Naive thymus-derived CD8-positive, alpha-beta T cell (primary cell): Measurements from ENCODE around the gene SPHK1. TPM values are rescaled to one million over a fixed set of nuclear protein-coding genes. Genes with fewer than 3 reads are reported as not detected.

Source experiments
- ATAC-seq, 2 donors: fragments of 150-1000 bp; cut with Tn5 transposase in 1 of 2; sonication (Bioruptor Pico), chemical (Tn5 transposase) in 1 of 2; 1 replicate in 1 of 2; 2 replicates in 1 of 2; pipeline ENCODE4 v1.10.0; 2021; ENCODE audit warnings: mild to moderate bottlenecking in 2 of 2, moderate library complexity in 2 of 2
- POLR2A ChIA-PET: fragments of 350-600 bp; sonication (Branson Sonifier 250); formaldehyde crosslinking; loops from one replicate; lab custom pipeline; 2021; ENCODE audit warnings: antibody characterized with exemption; lab: Charles Lee
- DNase-seq, 10 donors: peaks; one replicate each; pipeline versions ENCODE4 v3.0.0 to v3.0.0-alpha.2; 2020 to 2022
- H3K27ac Mint-ChIP-seq, 10 donors: one replicate each; pipeline ENCODE4 v1.8.0; 2020 to 2022; ENCODE audit warnings: mild to moderate bottlenecking in 10 of 10, mixed read lengths in 10 of 10, moderate library complexity in 4 of 10, inconsistent platforms in 1 of 10
- H3K27me3 Mint-ChIP-seq, 5 donors: one replicate each; pipeline ENCODE4 v1.8.0; 2021 to 2022; ENCODE audit warnings: mixed read lengths in 5 of 5
- H3K36me3 Mint-ChIP-seq, 3 donors: one replicate each; pipeline ENCODE4 v1.8.0; 2020 to 2022; ENCODE audit warnings: mixed read lengths in 3 of 3, mild to moderate bottlenecking in 2 of 3, inconsistent platforms in 1 of 3
- H3K4me1 Mint-ChIP-seq, 4 donors: one replicate each; pipeline ENCODE4 v1.8.0; 2021 to 2022; ENCODE audit warnings: mixed read lengths in 4 of 4
- H3K4me3 Mint-ChIP-seq, 10 donors: one replicate each; pipeline ENCODE4 v1.8.0; 2020 to 2022; ENCODE audit warnings: mild to moderate bottlenecking in 10 of 10, mixed read lengths in 10 of 10, moderate library complexity in 6 of 10, inconsistent platforms in 1 of 10
- H3K9me3 Mint-ChIP-seq, 9 donors: one replicate each; pipeline ENCODE4 v1.8.0; 2020 to 2022; ENCODE audit warnings: mixed read lengths in 9 of 9, mild to moderate bottlenecking in 3 of 9, inconsistent platforms in 1 of 9, moderate library complexity in 1 of 9
- polyA plus RNA-seq, 3 donors: library from polyadenylated mRNA; unstranded; fragments of 300-500 nt; fragmentation: Illumina TruSeq; gene quantifications; one replicate each; pipeline ENCODE4 v1.2.3, GENCODE V29; 2021
- total RNA-seq, 8 experiments: library from RNA in 2 of 8; stranded (reverse) in 2 of 8; gene quantifications; one replicate each; pipeline ENCODE4 v1.2.3 and lab custom pipeline; 2021 to 2026

The SPHK1 gene
- total and polyA plus RNA-seq, 5 experiments from 2014 or later = 0.31 to 0.91 (median 0.61) TPM; not detected in 1

GRCh38 chr17:76419576-76420260 is 35.3 kb downstream of the SPHK1 start:
- Mint-ChIP-seq H3K27ac (peak overlapping the region in 4 of 10 donors; percentile 48 to 67 (median 61)), H3K27me3 (no peaks in the 10 kb centered on the region), H3K36me3 (peaks cover 0 to 12% (median 0%) of the 10 kb centered on the region in 3 donors), H3K9me3 (no peaks in the 10 kb centered on the region), H3K4me1 (peaks cover 20 to 51% (median 30%) of the 10 kb centered on the region in 4 donors), H3K4me3 (no peak overlapping the region)
- no peak for DNase-seq
- no peak for ATAC-seq
- POLR2A ChIA-PET = no interaction called here

- DNase-seq (no peak), ATAC-seq (no peak)
- Mint-ChIP-seq H3K4me1 (peaks cover 20 to 55% (median 32%) of the 10 kb centered on the region in 4 donors), H3K4me3 (no peak overlapping the region), H3K27me3 (no peaks in the 10 kb centered on the region), H3K9me3 (no peaks in the 10 kb centered on the region), H3K27ac (peak overlapping the region in 6 of 10 donors; percentile 43 to 83 (median 57)), H3K36me3 (peaks cover 0 to 12% (median 0%) of the 10 kb centered on the region in 3 donors)
- POLR2A ChIA-PET = no interaction called here
Observed at GRCh38 chr17:76420356-76421043, 36.1 kb downstream of the SPHK1 start.

GRCh38 chr17:76421044-76421407 is 36.6 kb downstream of the SPHK1 start:
- DNase-seq (no peak), ATAC-seq (no peak)
- Mint-ChIP-seq H3K9me3 (no peaks in the 10 kb centered on the region), H3K4me3 (peak overlapping the region in 1 of 10 donors; percentile 54), H3K27me3 (no peaks in the 10 kb centered on the region), H3K36me3 (peaks cover 0 to 12% (median 0%) of the 10 kb centered on the region in 3 donors), H3K4me1 (peaks cover 20 to 58% (median 35%) of the 10 kb centered on the region in 4 donors), H3K27ac (peak overlapping the region in 4 of 10 donors; percentile 43 to 83 (median 57))
- POLR2A ChIA-PET = no interaction called here

GRCh38 chr17:76422406-76422805 is 38.0 kb downstream of the SPHK1 start:
- Mint-ChIP-seq H3K4me3 (no peak overlapping the region), H3K4me1 (peaks cover 24 to 66% (median 37%) of the 10 kb centered on the region in 4 donors)

GRCh38 chr17:76422860-76423259 is 38.5 kb downstream of the SPHK1 start:
- no peak for DNase-seq
- H3K4me3 Mint-ChIP-seq = peak overlapping the region in 1 of 10 donors; percentile 34
- no peaks in the 10 kb centered on the region for H3K9me3 Mint-ChIP-seq
- POLR2A ChIA-PET = interaction anchor here (0.6 kb wide), 1 partner anchor 284 kb away, joined by 6 read pairs; no protein-coding TSS in a partner anchor
- no peaks in the 10 kb centered on the region for H3K27me3 Mint-ChIP-seq
- peaks cover 0 to 4% (median 0%) of the 10 kb centered on the region in 3 donors for H3K36me3 Mint-ChIP-seq
- ATAC-seq = no peak
- H3K4me1 Mint-ChIP-seq = peaks cover 20 to 66% (median 33%) of the 10 kb centered on the region in 4 donors
- H3K27ac Mint-ChIP-seq = peak overlapping the region in 4 of 10 donors; percentile 57 to 84 (median 79)

More at GRCh38 chr17:76422406-76422805, 38.0 kb downstream of the SPHK1 start:
- H3K9me3 Mint-ChIP-seq = no peaks in the 10 kb centered on the region
- POLR2A ChIA-PET = no interaction called here
- no peaks in the 10 kb centered on the region for H3K27me3 Mint-ChIP-seq
- no peak for ATAC-seq
- peak overlapping the region in 5 of 10 donors; percentile 57 to 84 (median 74) for H3K27ac Mint-ChIP-seq
- no peak for DNase-seq
- H3K36me3 Mint-ChIP-seq = peaks cover 0 to 8% (median 0%) of the 10 kb centered on the region in 3 donors

GRCh38 chr17:76426853-76427252 is 42.4 kb downstream of the SPHK1 start:
- H3K4me3 Mint-ChIP-seq = no peak overlapping the region
- H3K27me3 Mint-ChIP-seq = no peaks in the 10 kb centered on the region
- no peak for DNase-seq
- peaks cover 0 to 13% (median 4%) of the 10 kb centered on the region in 3 donors for H3K36me3 Mint-ChIP-seq
- no peak for ATAC-seq
- no peaks in the 10 kb centered on the region for H3K9me3 Mint-ChIP-seq
- peaks cover 17 to 57% (median 26%) of the 10 kb centered on the region in 4 donors for H3K4me1 Mint-ChIP-seq
- H3K27ac Mint-ChIP-seq = peak overlapping the region in 2 of 10 donors; percentile 8 to 71
- POLR2A ChIA-PET = interaction anchor here (0.6 to 0.7 kb wide), 2 partner anchors 17 to 27 kb away, joined by 3 read pairs; no protein-coding TSS in a partner anchor

- no peaks in the 10 kb centered on the region for H3K9me3 Mint-ChIP-seq
- POLR2A ChIA-PET = interaction anchor here (0.6 kb wide), 2 partner anchors 16 to 436 kb away, joined by 3 to 4 read pairs; no protein-coding TSS in a partner anchor
- H3K27ac Mint-ChIP-seq = peak overlapping the region in 4 of 10 donors; percentile 8 to 71 (median 52)
- peak overlapping the region in 1 of 10 donors; percentile 5 for H3K4me3 Mint-ChIP-seq
- H3K36me3 Mint-ChIP-seq = peaks cover 0 to 13% (median 4%) of the 10 kb centered on the region in 3 donors
- peaks cover 18 to 57% (median 28%) of the 10 kb centered on the region in 4 donors for H3K4me1 Mint-ChIP-seq
- no peaks in the 10 kb centered on the region for H3K27me3 Mint-ChIP-seq
- ATAC-seq = no peak
- no peak for DNase-seq
Observed at GRCh38 chr17:76427501-76428231, 43.3 kb downstream of the SPHK1 start.

GRCh38 chr17:76428511-76428910 is 44.1 kb downstream of the SPHK1 start:
- no peak for ATAC-seq
- DNase-seq = no peak
- peak overlapping the region in 4 of 10 donors; percentile 20 to 71 (median 51) for H3K27ac Mint-ChIP-seq
- peaks cover 13 to 60% (median 24%) of the 10 kb centered on the region in 4 donors for H3K4me1 Mint-ChIP-seq
- H3K4me3 Mint-ChIP-seq = no peak overlapping the region
- no peaks in the 10 kb centered on the region for H3K9me3 Mint-ChIP-seq
- POLR2A ChIA-PET = no interaction called here
- H3K36me3 Mint-ChIP-seq = peaks cover 0 to 9% (median 4%) of the 10 kb centered on the region in 3 donors
- no peaks in the 10 kb centered on the region for H3K27me3 Mint-ChIP-seq

GRCh38 chr17:76431509-76431908 is 47.1 kb downstream of the SPHK1 start:
- no peak overlapping the region for H3K27ac Mint-ChIP-seq
- POLR2A ChIA-PET = interaction anchor here (0.8 kb wide), 1 partner anchor 19 kb away, joined by 3 read pairs; no protein-coding TSS in a partner anchor
- peaks cover 19 to 68% (median 25%) of the 10 kb centered on the region in 4 donors for H3K4me1 Mint-ChIP-seq
- DNase-seq = no peak
- peaks cover 0 to 16% (median 6%) of the 10 kb centered on the region in 3 donors for H3K36me3 Mint-ChIP-seq
- no peak for ATAC-seq
- no peaks in the 10 kb centered on the region for H3K9me3 Mint-ChIP-seq
- no peaks in the 10 kb centered on the region for H3K27me3 Mint-ChIP-seq
- H3K4me3 Mint-ChIP-seq = no peak overlapping the region

GRCh38 chr17:76432004-76432403 is 47.6 kb downstream of the SPHK1 start:
- ATAC-seq = no peak
- H3K36me3 Mint-ChIP-seq = peaks cover 0 to 16% (median 6%) of the 10 kb centered on the region in 3 donors
- no peak overlapping the region for H3K4me3 Mint-ChIP-seq
- H3K9me3 Mint-ChIP-seq = no peaks in the 10 kb centered on the region
- DNase-seq = no peak
- peaks cover 19 to 66% (median 23%) of the 10 kb centered on the region in 4 donors for H3K4me1 Mint-ChIP-seq
- no peaks in the 10 kb centered on the region for H3K27me3 Mint-ChIP-seq
- POLR2A ChIA-PET = no interaction called here
- no peak overlapping the region for H3K27ac Mint-ChIP-seq

- Mint-ChIP-seq H3K4me3 (no peak overlapping the region), H3K27ac (peak overlapping the region in 3 of 10 donors; percentile 12 to 48 (median 21)), H3K36me3 (peaks cover 0 to 19% (median 6%) of the 10 kb centered on the region in 3 donors), H3K27me3 (no peaks in the 10 kb centered on the region), H3K9me3 (no peaks in the 10 kb centered on the region), H3K4me1 (peaks cover 17 to 58% (median 23%) of the 10 kb centered on the region in 4 donors)
- peak; percentile 47 to 60 for ATAC-seq
- DNase-seq = no peak
- POLR2A ChIA-PET = no interaction called here
Observed at GRCh38 chr17:76432712-76433336, 48.4 kb downstream of the SPHK1 start.

- H3K27me3 Mint-ChIP-seq = no peaks in the 10 kb centered on the region
- peaks cover 0 to 20% (median 2%) of the 10 kb centered on the region in 3 donors for H3K36me3 Mint-ChIP-seq
- POLR2A ChIA-PET = no interaction called here
- H3K27ac Mint-ChIP-seq = no peak overlapping the region
- DNase-seq (no peak), ATAC-seq (no peak)
- no peaks in the 10 kb centered on the region for H3K9me3 Mint-ChIP-seq
- H3K4me1 Mint-ChIP-seq = peaks cover 19 to 56% (median 26%) of the 10 kb centered on the region in 4 donors
- no peak overlapping the region for H3K4me3 Mint-ChIP-seq
Observed at GRCh38 chr17:76433693-76434092, 49.3 kb downstream of the SPHK1 start.
